ENCODE results near the gene KDM2A. TPM values are rescaled to one million over a fixed set of nuclear protein-coding genes. Genes with fewer than 3 reads are reported as not detected.

The KDM2A gene
- total RNA-seq, 1 donor from 2014 or later, result 62.9 TPM

- TF ChIP-seq CTCF (IDR thresholded peaks at IDR 0.05), result no peak
- Mint-ChIP-seq H3K27me3 (ENCODE audit: unreplicated experiment) (no peaks in the 10 kb centered on the region), H3K4me1 (ENCODE audit: unreplicated experiment) (peaks cover 20% of the 10 kb centered on the region), H3K4me3 (ENCODE audit: unreplicated experiment) (no peak overlapping the region), H3K27ac (ENCODE audit: unreplicated experiment) (no peak overlapping the region), H3K36me3 (ENCODE audit: unreplicated experiment) (peaks cover 21% of the 10 kb centered on the region), H3K9me3 (ENCODE audit: unreplicated experiment) (peaks cover under 1% of the 10 kb centered on the region)
- no peak for DNase-seq (ENCODE audit: extremely low spot score, unreplicated experiment)
These were observed 182.4 kb downstream of the KDM2A start for GRCh38 chr11:67301313-67301921.

DNA sequence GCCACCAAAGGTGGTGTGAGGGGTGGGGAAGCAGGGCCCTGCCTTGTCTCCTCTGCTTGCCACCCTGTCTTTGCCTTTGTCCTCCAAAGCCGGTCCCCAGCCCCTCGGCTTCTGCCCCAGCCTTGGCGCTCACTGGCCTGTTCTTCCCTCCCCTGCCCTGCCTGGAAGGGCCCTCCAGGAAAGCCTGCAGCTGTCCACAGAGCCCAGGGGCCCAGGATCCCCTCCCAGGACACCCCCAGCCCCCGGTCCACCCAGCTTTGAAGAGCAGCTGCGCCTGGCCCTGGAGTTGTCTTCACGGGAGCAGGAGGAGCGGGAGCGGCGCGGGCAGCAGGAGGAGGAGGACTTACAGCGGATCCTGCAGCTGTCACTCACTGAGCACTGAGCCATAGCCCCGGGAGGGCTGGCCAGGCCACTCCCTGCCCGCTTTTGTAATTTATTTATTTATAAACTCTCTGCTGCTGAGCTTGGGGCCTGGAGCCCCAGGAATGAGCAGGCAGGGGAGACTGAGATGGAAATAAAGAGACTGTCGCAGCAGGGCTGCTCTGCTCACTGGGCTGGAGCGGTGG lies 183.0 kb downstream of the KDM2A start:
- Mint-ChIP-seq H3K27ac (ENCODE audit: unreplicated experiment) (peak overlapping the region; percentile 71), H3K4me3 (ENCODE audit: unreplicated experiment) (peak overlapping the region; percentile 62), H3K9me3 (ENCODE audit: unreplicated experiment) (no peaks in the 10 kb centered on the region), H3K36me3 (ENCODE audit: unreplicated experiment) (peaks cover 15% of the 10 kb centered on the region), H3K27me3 (ENCODE audit: unreplicated experiment) (no peaks in the 10 kb centered on the region), H3K4me1 (ENCODE audit: unreplicated experiment) (peaks cover 20% of the 10 kb centered on the region)
- no peak for TF ChIP-seq CTCF (IDR thresholded peaks at IDR 0.05)
- DNase-seq (ENCODE audit: extremely low spot score, unreplicated experiment), result no peak

GRCh38 chr11:67302571-67303131 lies 183.6 kb downstream of the KDM2A start:
- H3K27me3 Mint-ChIP-seq (ENCODE audit: unreplicated experiment), result no peaks in the 10 kb centered on the region
- H3K4me3 Mint-ChIP-seq (ENCODE audit: unreplicated experiment), result peak overlapping the region; percentile 62
- peaks cover 20% of the 10 kb centered on the region for H3K4me1 Mint-ChIP-seq (ENCODE audit: unreplicated experiment)
- peaks cover 11% of the 10 kb centered on the region for H3K36me3 Mint-ChIP-seq (ENCODE audit: unreplicated experiment)
- DNase-seq (ENCODE audit: extremely low spot score, unreplicated experiment), result no peak
- H3K27ac Mint-ChIP-seq (ENCODE audit: unreplicated experiment), result peak overlapping the region; percentile 71
- TF ChIP-seq CTCF (IDR thresholded peaks at IDR 0.05), result no peak
- H3K9me3 Mint-ChIP-seq (ENCODE audit: unreplicated experiment), result no peaks in the 10 kb centered on the region

GRCh38 chr11:67303132-67303834 lies 184.2 kb downstream of the KDM2A start, which contains the start of gene SSH3:
Gene SSH3, plus strand, starts transcription at chr11:67303530. Its CDS starts 96 bp downstream, at chr11:67303626.
- Mint-ChIP-seq H3K27me3 (ENCODE audit: unreplicated experiment) (no peaks in the 10 kb centered on the region), H3K9me3 (ENCODE audit: unreplicated experiment) (no peaks in the 10 kb centered on the region), H3K4me1 (ENCODE audit: unreplicated experiment) (peaks cover 20% of the 10 kb centered on the region), H3K36me3 (ENCODE audit: unreplicated experiment) (peaks cover 8% of the 10 kb centered on the region), H3K4me3 (ENCODE audit: unreplicated experiment) (peak within 1 kb of the TSS; percentile 63), H3K27ac (ENCODE audit: unreplicated experiment) (peak within 1 kb of the TSS; percentile 71)
- DNase-seq (ENCODE audit: extremely low spot score, unreplicated experiment), result no peak
- no peak for TF ChIP-seq CTCF (IDR thresholded peaks at IDR 0.05)
